Tibial artery (tissue), 4 donors: ENCODE data around the gene REEP1.
A peak's percentile ranks its signal among the peaks of the same experiment; 100 is the strongest.

ENCODE experiments used
- DNase-seq, 2 donors: peaks; one replicate each; pipeline ENCODE4 v3.0.0-alpha.2; 2019
- H3K27ac ChIP-seq, 2 donors: fragments of 200-600 bp; sonication (generic) in 1 of 2; 1 replicate in 1 of 2; 2 replicates in 1 of 2; pipeline ENCODE4 v1.5.1; 2018 to 2019; ENCODE audit warnings: mild to moderate bottlenecking in 1 of 2
- H3K27me3 ChIP-seq, 2 donors: fragments of 200-600 bp; sonication (generic) in 1 of 2; one replicate each; pipeline versions ENCODE4 v1.5.1 to v1.6.0; 2016 to 2019
- H3K36me3 ChIP-seq, 3 donors: fragments of 200-600 bp; sonication (generic) in 2 of 3; one replicate each; pipeline ENCODE4 v1.5.1; 2016 to 2019; ENCODE audit warnings: mild to moderate bottlenecking in 2 of 3
- H3K4me1 ChIP-seq, 4 donors: fragments of 200-600 bp; sonication (generic) in 2 of 4; 1 replicate in 3 of 4; 2 replicates in 1 of 4; pipeline ENCODE4 v1.5.1; 2016 to 2019
- H3K4me3 ChIP-seq, 2 donors: fragments of 200-600 bp; sonication (generic) in 1 of 2; 1 replicate in 1 of 2; 2 replicates in 1 of 2; pipeline ENCODE4 v1.5.1; 2018 to 2019; ENCODE audit warnings: mild to moderate bottlenecking in 2 of 2
- H3K9me3 ChIP-seq, 3 donors: fragments of 200-600 bp; sonication (generic) in 1 of 3; one replicate each; pipeline ENCODE4 v1.5.1; 2016 to 2019
- intact Hi-C: fragments of 100-400 bp; cut with DNase I; formaldehyde crosslinking; loops from one replicate; pipeline ENCODE4 v1.15.0; 2023; ENCODE audit warnings: low total_unique reads
- TF ChIP-seq, protein P1 (sequence below), 2 experiments: fragments of 200-600 bp in 1 of 2; fragments of 450-650 bp in 1 of 2; IDR thresholded peaks; one replicate each; pipeline ENCODE4 v1.5.1; 2017 to 2019; ENCODE audit warnings: antibody characterized with exemption in 2 of 2, mild to moderate bottlenecking in 1 of 2, moderate library complexity in 1 of 2

The REEP1 gene

DNA sequence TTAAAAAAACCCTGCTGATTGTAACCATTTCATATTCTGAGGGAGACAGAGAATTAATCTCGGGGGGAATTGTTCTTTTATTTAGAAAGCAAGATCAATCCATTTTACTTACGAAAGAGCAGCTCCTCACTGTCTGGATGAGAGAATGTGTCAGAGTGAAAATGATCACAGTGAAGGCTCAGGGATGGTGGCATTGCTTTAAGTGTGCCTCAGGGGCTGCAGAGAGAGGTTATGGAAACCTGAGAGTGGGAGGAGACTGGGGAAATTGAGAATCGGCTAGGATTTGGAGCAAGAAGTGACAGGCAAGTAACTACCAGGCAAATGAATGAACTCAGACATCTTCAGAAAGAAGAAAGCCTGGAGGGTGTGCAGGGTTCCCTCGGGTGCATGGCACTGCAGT lies 104.0 kb downstream of the REEP1 start:
- Histone ChIP-seq H3K4me3 (no peak overlapping the region), H3K27ac (peak overlapping the region in 1 of 2 donors; percentile 48), H3K4me1 (peaks cover 0 to 18% (median 7%) of the 10 kb centered on the region in 4 donors), H3K36me3 (peaks cover 0 to 9% (median 0%) of the 10 kb centered on the region in 3 donors), H3K27me3 (no peaks in the 10 kb centered on the region), H3K9me3 (no peaks in the 10 kb centered on the region)
- intact Hi-C loops: no loop called here
- TF ChIP-seq, protein P1, sequence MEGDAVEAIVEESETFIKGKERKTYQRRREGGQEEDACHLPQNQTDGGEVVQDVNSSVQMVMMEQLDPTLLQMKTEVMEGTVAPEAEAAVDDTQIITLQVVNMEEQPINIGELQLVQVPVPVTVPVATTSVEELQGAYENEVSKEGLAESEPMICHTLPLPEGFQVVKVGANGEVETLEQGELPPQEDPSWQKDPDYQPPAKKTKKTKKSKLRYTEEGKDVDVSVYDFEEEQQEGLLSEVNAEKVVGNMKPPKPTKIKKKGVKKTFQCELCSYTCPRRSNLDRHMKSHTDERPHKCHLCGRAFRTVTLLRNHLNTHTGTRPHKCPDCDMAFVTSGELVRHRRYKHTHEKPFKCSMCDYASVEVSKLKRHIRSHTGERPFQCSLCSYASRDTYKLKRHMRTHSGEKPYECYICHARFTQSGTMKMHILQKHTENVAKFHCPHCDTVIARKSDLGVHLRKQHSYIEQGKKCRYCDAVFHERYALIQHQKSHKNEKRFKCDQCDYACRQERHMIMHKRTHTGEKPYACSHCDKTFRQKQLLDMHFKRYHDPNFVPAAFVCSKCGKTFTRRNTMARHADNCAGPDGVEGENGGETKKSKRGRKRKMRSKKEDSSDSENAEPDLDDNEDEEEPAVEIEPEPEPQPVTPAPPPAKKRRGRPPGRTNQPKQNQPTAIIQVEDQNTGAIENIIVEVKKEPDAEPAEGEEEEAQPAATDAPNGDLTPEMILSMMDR (IDR thresholded peaks at IDR 0.05): no peak
- no peak for DNase-seq

DNA sequence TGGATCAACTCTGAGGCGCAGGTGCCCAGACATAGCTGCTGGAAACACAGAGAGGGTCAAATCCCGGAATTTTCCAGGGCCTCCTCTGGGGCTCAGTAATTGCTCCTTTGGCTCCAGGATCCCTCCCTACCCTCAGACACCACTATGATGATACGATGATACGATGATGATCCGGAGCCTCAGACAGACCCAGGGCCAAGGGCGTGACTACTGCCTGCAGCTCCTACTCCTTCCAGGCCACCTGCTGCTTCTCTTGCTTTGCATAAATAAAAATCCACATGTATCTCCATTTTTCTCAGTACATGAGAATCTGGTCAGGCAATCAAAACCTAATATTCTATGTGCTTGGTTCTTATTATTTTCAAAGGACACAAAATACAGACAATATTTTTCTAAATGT lies 104.5 kb downstream of the REEP1 start:
- TF ChIP-seq, protein P1 (IDR thresholded peaks at IDR 0.05): no peak
- H3K4me1 ChIP-seq: peaks cover 0 to 18% (median 7%) of the 10 kb centered on the region in 4 donors
- no peak overlapping the region for H3K27ac ChIP-seq
- H3K27me3 ChIP-seq: no peaks in the 10 kb centered on the region
- H3K9me3 ChIP-seq: no peaks in the 10 kb centered on the region
- peaks cover 0 to 9% (median 0%) of the 10 kb centered on the region in 3 donors for H3K36me3 ChIP-seq
- intact Hi-C loops: no loop called here
- no peak for DNase-seq
- H3K4me3 ChIP-seq: no peak overlapping the region

DNA sequence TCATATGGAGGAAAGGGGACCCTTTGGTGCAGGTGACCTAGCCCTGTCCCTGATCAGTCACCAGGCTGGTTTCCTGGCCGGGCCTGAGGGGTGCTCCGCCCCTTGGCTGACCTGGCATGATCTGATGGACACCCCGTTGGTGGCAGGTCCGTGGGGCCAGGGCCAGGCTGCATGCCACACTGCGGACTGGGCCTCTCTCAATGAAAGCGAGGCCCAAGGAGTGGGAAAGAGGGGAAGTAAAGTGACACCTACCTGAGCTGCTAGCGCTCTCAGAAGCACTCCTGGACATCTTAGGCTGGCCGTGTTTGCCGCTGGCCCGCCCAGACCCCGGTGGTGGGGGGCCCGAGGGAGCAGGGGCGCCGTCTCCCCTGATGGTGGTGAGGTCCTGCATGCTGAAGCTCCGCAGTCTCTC lies 105.0 kb downstream of the REEP1 start:
- Histone ChIP-seq H3K4me3 (no peak overlapping the region), H3K4me1 (peaks cover 0 to 18% (median 7%) of the 10 kb centered on the region in 4 donors), H3K9me3 (no peaks in the 10 kb centered on the region), H3K27me3 (no peaks in the 10 kb centered on the region), H3K36me3 (peaks cover 0 to 9% (median 0%) of the 10 kb centered on the region in 3 donors), H3K27ac (no peak overlapping the region)
- DNase-seq: no peak
- intact Hi-C loops: no loop called here
- TF ChIP-seq, protein P1 (IDR thresholded peaks at IDR 0.05): no peak

DNA sequence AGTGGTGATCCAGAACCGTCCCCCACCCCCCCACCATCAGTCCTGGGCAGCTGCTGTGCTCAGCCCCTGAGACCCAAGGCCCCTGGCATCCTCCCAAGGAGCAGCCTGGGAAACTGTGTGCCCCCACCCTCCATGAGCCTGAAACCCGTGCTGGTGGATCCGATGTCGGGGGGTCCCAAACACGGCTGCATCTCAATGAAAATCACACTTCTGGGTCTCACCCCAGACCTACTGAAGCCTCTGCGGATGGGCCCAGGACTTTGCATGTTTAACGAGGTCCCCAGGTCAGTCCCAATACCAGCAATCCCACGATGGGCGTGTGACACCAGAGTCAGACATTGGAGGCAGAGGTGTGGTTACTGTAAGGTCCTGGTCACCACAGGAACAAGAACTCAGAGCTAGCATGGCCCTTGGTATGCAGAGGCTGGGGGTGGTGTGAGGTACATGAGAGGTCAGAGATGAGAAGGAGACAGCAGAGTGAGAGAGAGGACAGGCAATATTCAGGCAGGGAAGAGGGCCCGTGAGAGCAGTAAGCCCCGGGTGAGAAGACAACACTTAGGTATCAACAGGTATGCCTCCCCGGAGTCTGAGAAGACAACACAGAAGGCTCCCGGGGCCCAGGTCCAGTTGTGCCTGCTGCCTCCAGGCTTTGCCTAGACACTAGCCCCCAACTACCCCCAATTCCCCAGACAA lies 105.6 kb downstream of the REEP1 start:
- intact Hi-C loops: no loop called here
- H3K27ac ChIP-seq: no peak overlapping the region
- no peak for DNase-seq
- no peaks in the 10 kb centered on the region for H3K9me3 ChIP-seq
- H3K27me3 ChIP-seq: no peaks in the 10 kb centered on the region
- H3K4me1 ChIP-seq: peaks cover 0 to 18% (median 7%) of the 10 kb centered on the region in 4 donors
- no peak overlapping the region for H3K4me3 ChIP-seq
- H3K36me3 ChIP-seq: peaks cover 0 to 9% (median 0%) of the 10 kb centered on the region in 3 donors
- TF ChIP-seq, protein P1 (IDR thresholded peaks at IDR 0.05): no peak

DNA sequence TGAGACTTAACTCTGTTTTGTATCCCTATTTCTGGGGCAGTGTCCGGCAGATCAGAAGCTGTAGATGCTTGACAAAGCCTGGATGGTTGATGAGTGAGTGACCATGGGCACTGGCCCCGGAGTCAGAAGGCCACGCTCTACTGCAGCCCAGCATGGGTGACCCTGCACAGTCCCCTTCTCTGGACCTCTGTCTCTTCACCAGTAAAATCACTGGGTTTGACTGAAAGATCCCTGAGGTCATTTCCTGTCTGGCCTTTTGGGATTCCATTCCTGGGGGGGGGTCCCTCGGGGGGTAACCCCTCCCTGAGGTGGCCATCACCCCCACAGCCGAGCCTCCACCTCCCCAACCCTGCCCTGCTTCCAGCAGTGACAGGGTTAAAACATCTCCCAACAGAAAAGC lies 106.5 kb downstream of the REEP1 start:
- intact Hi-C loops: no loop called here
- Histone ChIP-seq H3K4me1 (peaks cover 0 to 19% (median 7%) of the 10 kb centered on the region in 4 donors), H3K9me3 (no peaks in the 10 kb centered on the region), H3K27ac (no peak overlapping the region), H3K36me3 (peaks cover 0 to 9% (median 0%) of the 10 kb centered on the region in 3 donors), H3K27me3 (no peaks in the 10 kb centered on the region), H3K4me3 (no peak overlapping the region)
- no peak for DNase-seq
- TF ChIP-seq, protein P1 (IDR thresholded peaks at IDR 0.05): no peak
